HEK293 (cell line): ENCODE measurements around the gene HTR1B.

Experiments
- CTCF ChIA-PET: fragments of 350-600 bp; formaldehyde crosslinking; extraction: SDS; loops from one replicate; lab custom pipeline; 2021; ENCODE audit warnings: antibody characterized with exemption; lab: Yijun Ruan, JAX
- POLR2A ChIA-PET: fragments of 300-600 bp; formaldehyde crosslinking; extraction: SDS; loops from one replicate; lab custom pipeline; 2020; ENCODE audit warnings: antibody characterized with exemption, inconsistent platforms; lab: Yijun Ruan, JAX
- H3K27ac ChIP-seq: fragments of 200-500 bp; sonication (Bioruptor generic); 2 replicates; pipeline ENCODE4 v1.5.1; 2014; ENCODE audit warnings: low read depth, low read length, control low read depth, inconsistent platforms; ENCODE audit errors: extremely low read depth
- H3K36me3 ChIP-seq, 2 experiments: fragments of 200-500 bp in 1 of 2; sonication (Bioruptor generic) in 1 of 2; 1 replicate in 1 of 2; 2 replicates in 1 of 2; pipeline ENCODE4 v1.5.1; 2014 to 2017; ENCODE audit warnings: inconsistent platforms in 2 of 2, low read length in 2 of 2; ENCODE audit not compliant: control insufficient read depth in 2 of 2, insufficient read depth in 1 of 2
- H3K4me1 ChIP-seq: fragments of 200-500 bp; sonication (Bioruptor generic); 2 replicates; pipeline ENCODE4 v1.5.1; 2014; ENCODE audit warnings: mild to moderate bottlenecking, low read length, inconsistent platforms; ENCODE audit not compliant: control insufficient read depth, insufficient read depth
- H3K4me3 ChIP-seq: 2 replicates; pipeline ENCODE4 v1.5.1; 2011; ENCODE audit warnings: low read depth, mild to moderate bottlenecking, control low read depth, low read length, moderate library complexity
- H3K9me3 ChIP-seq: fragments of 200-500 bp; sonication (Bioruptor generic); 2 replicates; pipeline ENCODE4 v1.5.1; 2014; ENCODE audit warnings: low read depth, low read length, inconsistent platforms; ENCODE audit not compliant: control insufficient read depth, insufficient read depth
- KLF16 ChIP-seq: fragments of 450-650 bp; formaldehyde crosslinking; IDR thresholded peaks from 2 replicates; pipeline ENCODE4 v1.5.1; 2017; ENCODE audit warnings: missing biosample characterization, missing genetic modification characterization
- YY1 ChIP-seq: fragments of 450-650 bp; formaldehyde crosslinking; IDR thresholded peaks from 2 replicates; pipeline ENCODE4 v1.5.1; 2018; ENCODE audit warnings: missing biosample characterization, missing genetic modification characterization
- ZBTB1 ChIP-seq: fragments of 450-650 bp; formaldehyde crosslinking; IDR thresholded peaks from 2 replicates; pipeline ENCODE4 v1.5.1; 2016; ENCODE audit warnings: missing biosample characterization, missing genetic modification characterization
- ZBTB20 ChIP-seq: fragments of 450-650 bp; formaldehyde crosslinking; IDR thresholded peaks from 2 replicates; pipeline ENCODE4 v1.5.1; 2016; ENCODE audit warnings: missing biosample characterization, missing genetic modification characterization
- ZNF184 ChIP-seq: fragments of 450-650 bp; IDR thresholded peaks from 2 replicates; pipeline ENCODE4 v1.5.1; 2018; ENCODE audit warnings: missing biosample characterization, mild to moderate bottlenecking, missing genetic modification characterization
- ZNF202 ChIP-seq: fragments of 450-650 bp; formaldehyde crosslinking; IDR thresholded peaks from 2 replicates; pipeline ENCODE4 v1.5.1; 2016; ENCODE audit warnings: missing biosample characterization, missing genetic modification characterization, borderline replicate concordance
- ZNF223 ChIP-seq: fragments of 450-650 bp; formaldehyde crosslinking; IDR thresholded peaks from 2 replicates; pipeline ENCODE4 v1.5.1; 2016; ENCODE audit warnings: missing biosample characterization, missing genetic modification characterization
- ZNF37A ChIP-seq: fragments of 450-650 bp; IDR thresholded peaks from 2 replicates; pipeline ENCODE4 v1.5.1; 2018; ENCODE audit warnings: missing biosample characterization, missing genetic modification characterization
- ZNF394 ChIP-seq: fragments of 450-650 bp; formaldehyde crosslinking; IDR thresholded peaks from 2 replicates; pipeline ENCODE4 v1.5.1; 2016; ENCODE audit warnings: missing biosample characterization, missing genetic modification characterization, mild to moderate bottlenecking, moderate library complexity, borderline replicate concordance
- ZNF416 ChIP-seq: fragments of 450-650 bp; formaldehyde crosslinking; IDR thresholded peaks from 2 replicates; pipeline ENCODE4 v1.5.1; 2016; ENCODE audit warnings: missing biosample characterization, missing genetic modification characterization
- ZNF623 ChIP-seq: fragments of 450-650 bp; formaldehyde crosslinking; IDR thresholded peaks from 2 replicates; pipeline ENCODE4 v1.5.1; 2016; ENCODE audit warnings: missing biosample characterization, missing genetic modification characterization
- ZNF660 ChIP-seq: fragments of 450-650 bp; IDR thresholded peaks from 2 replicates; pipeline ENCODE4 v1.5.1; 2018; ENCODE audit warnings: missing biosample characterization, mild to moderate bottlenecking, missing genetic modification characterization
- TF ChIP-seq, protein P1 (sequence below): IDR thresholded peaks from 2 replicates; pipeline ENCODE4 v1.6.1; 2011; ENCODE audit warnings: mild to moderate bottlenecking, low read depth, low read length, borderline replicate concordance
- TF ChIP-seq, protein P2 (sequence below): fragments of 450-650 bp; formaldehyde crosslinking; IDR thresholded peaks from 2 replicates; pipeline ENCODE4 v1.5.1; 2016; ENCODE audit warnings: missing biosample characterization, missing genetic modification characterization
- TF ChIP-seq, protein P3 (sequence below): fragments of 450-650 bp; formaldehyde crosslinking; IDR thresholded peaks from 2 replicates; pipeline ENCODE4 v1.5.1; 2017; ENCODE audit warnings: missing biosample characterization, missing genetic modification characterization
- TF ChIP-seq, protein P4 (sequence below): sonication (generic); formaldehyde crosslinking; IDR thresholded peaks from 2 replicates; pipeline ENCODE4 v1.8.1; 2022; ENCODE audit warnings: mild to moderate bottlenecking, moderate library complexity, missing genetic modification reagents
- TF ChIP-seq, protein P5 (sequence below): fragments of 450-650 bp; formaldehyde crosslinking; IDR thresholded peaks from 2 replicates; pipeline ENCODE4 v1.5.1; 2016; ENCODE audit warnings: missing biosample characterization, missing genetic modification characterization, low read depth
- TF ChIP-seq, protein P6 (sequence below): fragments of 450-650 bp; formaldehyde crosslinking; IDR thresholded peaks from 2 replicates; pipeline ENCODE4 v1.5.1; 2016; ENCODE audit warnings: missing biosample characterization, missing genetic modification characterization
- TF ChIP-seq, protein P7 (sequence below): fragments of 450-650 bp; formaldehyde crosslinking; IDR thresholded peaks from 2 replicates; pipeline ENCODE4 v1.5.1; 2016; ENCODE audit warnings: missing biosample characterization, missing genetic modification characterization, low read depth

Gene HTR1B

DNA sequence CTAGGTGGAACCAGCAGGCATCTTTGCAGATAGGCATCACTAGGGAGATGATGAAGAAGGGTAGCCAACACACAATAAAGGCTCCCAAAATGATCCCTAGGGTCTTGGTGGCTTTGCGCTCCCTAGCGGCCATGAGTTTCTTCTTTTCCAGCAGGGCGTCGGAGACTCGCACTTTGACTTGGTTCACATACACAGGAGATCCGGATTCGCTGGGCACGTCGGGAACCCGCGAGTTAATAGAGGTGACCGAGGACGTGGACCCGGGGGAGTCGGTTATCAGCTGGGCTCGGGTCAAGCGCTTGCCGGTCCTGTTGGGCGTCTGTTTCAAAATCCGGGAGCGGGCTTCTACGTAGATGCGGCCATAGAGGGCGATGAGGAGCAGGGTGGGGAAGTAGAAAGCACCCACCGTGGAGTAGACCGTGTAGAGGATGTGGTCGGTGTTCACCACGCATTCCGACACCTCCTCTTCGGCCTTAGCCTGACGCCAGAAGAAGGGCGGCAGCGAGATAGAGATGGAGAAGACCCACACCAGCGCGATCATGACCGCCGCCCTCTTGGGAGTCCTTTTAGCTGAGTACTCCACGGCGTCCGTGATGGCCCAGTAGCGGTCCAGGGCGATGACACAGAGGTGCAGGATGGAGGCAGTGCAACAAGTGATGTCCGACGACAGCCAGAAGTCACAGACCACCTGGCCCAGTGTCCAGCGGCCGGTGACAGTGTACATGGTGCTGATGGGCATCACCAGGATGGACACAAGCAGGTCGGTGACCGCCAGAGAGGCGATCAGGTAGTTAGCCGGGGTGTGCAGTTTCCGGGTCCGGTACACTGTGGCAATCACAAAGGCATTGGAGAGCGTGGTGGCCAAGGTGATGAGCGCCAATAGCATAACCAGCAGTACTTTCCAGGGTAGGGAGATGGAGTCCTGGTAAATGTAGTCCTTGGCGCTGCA lies 658 bp downstream of the HTR1B start (continued):
- TF ChIP-seq, protein P1, sequence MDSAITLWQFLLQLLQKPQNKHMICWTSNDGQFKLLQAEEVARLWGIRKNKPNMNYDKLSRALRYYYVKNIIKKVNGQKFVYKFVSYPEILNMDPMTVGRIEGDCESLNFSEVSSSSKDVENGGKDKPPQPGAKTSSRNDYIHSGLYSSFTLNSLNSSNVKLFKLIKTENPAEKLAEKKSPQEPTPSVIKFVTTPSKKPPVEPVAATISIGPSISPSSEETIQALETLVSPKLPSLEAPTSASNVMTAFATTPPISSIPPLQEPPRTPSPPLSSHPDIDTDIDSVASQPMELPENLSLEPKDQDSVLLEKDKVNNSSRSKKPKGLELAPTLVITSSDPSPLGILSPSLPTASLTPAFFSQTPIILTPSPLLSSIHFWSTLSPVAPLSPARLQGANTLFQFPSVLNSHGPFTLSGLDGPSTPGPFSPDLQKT: no peak
- TF ChIP-seq, protein P2, sequence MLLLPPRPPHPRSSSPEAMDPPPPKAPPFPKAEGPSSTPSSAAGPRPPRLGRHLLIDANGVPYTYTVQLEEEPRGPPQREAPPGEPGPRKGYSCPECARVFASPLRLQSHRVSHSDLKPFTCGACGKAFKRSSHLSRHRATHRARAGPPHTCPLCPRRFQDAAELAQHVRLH (tag by site-specific recombination): peak; percentile 51; the same call in 1 of the 2 replicates
- TF ChIP-seq KLF16 (tag by site-specific recombination): no peak
- TF ChIP-seq, protein P3, sequence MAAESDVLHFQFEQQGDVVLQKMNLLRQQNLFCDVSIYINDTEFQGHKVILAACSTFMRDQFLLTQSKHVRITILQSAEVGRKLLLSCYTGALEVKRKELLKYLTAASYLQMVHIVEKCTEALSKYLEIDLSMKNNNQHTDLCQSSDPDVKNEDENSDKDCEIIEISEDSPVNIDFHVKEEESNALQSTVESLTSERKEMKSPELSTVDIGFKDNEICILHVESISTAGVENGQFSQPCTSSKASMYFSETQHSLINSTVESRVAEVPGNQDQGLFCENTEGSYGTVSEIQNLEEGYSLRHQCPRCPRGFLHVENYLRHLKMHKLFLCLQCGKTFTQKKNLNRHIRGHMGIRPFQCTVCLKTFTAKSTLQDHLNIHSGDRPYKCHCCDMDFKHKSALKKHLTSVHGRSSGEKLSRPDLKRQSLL (tag by site-specific recombination): no peak
- TF ChIP-seq ZNF416 (tag by site-specific recombination): no peak

DNA sequence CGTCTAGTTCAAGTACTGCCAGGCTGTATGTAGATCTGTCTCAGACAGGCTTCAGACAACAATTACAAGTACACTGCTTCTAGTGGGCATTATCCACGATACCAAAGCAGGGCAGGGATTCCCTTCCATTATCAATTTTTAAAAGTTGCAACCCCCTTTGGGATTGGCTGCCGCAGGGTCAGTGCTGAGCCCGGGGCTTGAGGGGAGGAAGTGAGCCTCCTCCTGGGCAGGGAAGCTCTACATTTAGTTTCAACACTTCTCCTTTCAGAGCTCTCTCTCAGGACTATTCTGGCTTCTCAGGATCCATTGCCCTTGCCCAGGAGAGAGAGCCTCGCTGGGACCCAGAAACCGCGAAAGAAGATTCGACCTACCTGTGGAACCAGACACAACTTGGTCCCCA lies 1.5 kb downstream of the HTR1B start:
- H3K4me3 ChIP-seq: no peak overlapping the region
- TF ChIP-seq, protein P3 (tag by site-specific recombination): no peak
- TF ChIP-seq ZBTB20 (tag by site-specific recombination) (peak; percentile 53), ZNF394 (tag by site-specific recombination) (no peak)
- CTCF ChIA-PET: interaction anchor here (0.6 to 1.5 kb wide), 4 partner anchors 19 to 1529 kb away, joined by 3 to 6 read pairs (median 4); no protein-coding TSS in a partner anchor

DNA sequence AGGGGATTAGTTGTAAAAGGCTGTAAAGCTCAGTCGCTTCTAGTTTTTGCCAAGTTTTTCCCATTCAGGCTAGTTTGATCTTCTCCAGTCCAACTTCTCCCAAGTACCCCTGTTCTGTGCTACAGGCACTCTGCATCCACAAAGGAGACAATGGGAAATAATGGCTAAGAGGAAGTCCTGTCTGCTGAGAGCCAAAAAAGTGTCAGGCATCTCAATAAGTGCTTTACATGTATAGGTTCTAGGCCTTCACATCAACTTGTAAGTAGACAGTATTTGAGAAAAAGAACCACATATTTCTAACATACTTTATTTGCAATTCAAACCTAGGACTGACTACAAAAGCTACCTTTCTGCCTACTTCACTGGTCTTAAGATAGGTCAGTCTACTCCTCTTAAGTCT lies 4.9 kb downstream of the HTR1B start:
- no peak overlapping the region for H3K27ac ChIP-seq
- no peaks in the 10 kb centered on the region for H3K36me3 ChIP-seq
- H3K4me3 ChIP-seq: no peak overlapping the region
- POLR2A ChIA-PET: no interaction called here
- no peaks in the 10 kb centered on the region for H3K4me1 ChIP-seq
- no peaks in the 10 kb centered on the region for H3K9me3 ChIP-seq
- CTCF ChIA-PET: interaction anchor here (0.6 to 1.7 kb wide), 5 partner anchors 8 to 1565 kb away, joined by 3 to 6 read pairs (median 5); no protein-coding TSS in a partner anchor
- no peak for TF ChIP-seq YY1 (tag by site-specific recombination)
- TF ChIP-seq ZNF623 (tag by site-specific recombination): no peak
- TF ChIP-seq, protein P4, sequence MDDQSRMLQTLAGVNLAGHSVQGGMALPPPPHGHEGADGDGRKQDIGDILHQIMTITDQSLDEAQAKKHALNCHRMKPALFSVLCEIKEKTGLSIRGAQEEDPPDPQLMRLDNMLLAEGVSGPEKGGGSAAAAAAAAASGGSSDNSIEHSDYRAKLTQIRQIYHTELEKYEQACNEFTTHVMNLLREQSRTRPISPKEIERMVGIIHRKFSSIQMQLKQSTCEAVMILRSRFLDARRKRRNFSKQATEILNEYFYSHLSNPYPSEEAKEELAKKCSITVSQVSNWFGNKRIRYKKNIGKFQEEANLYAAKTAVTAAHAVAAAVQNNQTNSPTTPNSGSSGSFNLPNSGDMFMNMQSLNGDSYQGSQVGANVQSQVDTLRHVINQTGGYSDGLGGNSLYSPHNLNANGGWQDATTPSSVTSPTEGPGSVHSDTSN: no peak
- TF ChIP-seq, protein P5, sequence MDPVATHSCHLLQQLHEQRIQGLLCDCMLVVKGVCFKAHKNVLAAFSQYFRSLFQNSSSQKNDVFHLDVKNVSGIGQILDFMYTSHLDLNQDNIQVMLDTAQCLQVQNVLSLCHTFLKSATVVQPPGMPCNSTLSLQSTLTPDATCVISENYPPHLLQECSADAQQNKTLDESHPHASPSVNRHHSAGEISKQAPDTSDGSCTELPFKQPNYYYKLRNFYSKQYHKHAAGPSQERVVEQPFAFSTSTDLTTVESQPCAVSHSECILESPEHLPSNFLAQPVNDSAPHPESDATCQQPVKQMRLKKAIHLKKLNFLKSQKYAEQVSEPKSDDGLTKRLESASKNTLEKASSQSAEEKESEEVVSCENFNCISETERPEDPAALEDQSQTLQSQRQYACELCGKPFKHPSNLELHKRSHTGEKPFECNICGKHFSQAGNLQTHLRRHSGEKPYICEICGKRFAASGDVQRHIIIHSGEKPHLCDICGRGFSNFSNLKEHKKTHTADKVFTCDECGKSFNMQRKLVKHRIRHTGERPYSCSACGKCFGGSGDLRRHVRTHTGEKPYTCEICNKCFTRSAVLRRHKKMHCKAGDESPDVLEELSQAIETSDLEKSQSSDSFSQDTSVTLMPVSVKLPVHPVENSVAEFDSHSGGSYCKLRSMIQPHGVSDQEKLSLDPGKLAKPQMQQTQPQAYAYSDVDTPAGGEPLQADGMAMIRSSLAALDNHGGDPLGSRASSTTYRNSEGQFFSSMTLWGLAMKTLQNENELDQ (tag by site-specific recombination): no peak
- TF ChIP-seq ZNF37A (tag by site-specific recombination): no peak
- no peak for TF ChIP-seq KLF16 (tag by site-specific recombination)
- TF ChIP-seq, protein P6, sequence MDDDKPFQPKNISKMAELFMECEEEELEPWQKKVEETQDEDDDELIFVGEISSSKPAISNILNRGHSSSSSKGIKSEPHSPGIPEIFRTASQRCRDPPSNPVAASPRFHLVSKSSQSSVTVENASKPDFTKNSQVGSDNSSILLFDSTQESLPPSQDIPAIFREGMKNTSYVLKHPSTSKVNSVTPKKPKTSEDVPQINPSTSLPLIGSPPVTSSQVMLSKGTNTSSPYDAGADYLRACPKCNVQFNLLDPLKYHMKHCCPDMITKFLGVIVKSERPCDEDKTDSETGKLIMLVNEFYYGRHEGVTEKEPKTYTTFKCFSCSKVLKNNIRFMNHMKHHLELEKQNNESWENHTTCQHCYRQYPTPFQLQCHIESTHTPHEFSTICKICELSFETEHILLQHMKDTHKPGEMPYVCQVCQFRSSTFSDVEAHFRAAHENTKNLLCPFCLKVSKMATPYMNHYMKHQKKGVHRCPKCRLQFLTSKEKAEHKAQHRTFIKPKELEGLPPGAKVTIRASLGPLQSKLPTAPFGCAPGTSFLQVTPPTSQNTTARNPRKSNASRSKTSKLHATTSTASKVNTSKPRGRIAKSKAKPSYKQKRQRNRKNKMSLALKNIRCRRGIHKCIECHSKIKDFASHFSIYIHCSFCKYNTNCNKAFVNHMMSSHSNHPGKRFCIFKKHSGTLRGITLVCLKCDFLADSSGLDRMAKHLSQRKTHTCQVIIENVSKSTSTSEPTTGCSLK (tag by site-specific recombination): no peak
- TF ChIP-seq ZBTB20 (tag by site-specific recombination): no peak
- no peak for TF ChIP-seq ZNF184
- no peak for TF ChIP-seq ZNF202
- TF ChIP-seq ZNF223: no peak
- no peak for TF ChIP-seq ZBTB1 (tag by site-specific recombination)
- no peak for TF ChIP-seq ZNF660 (tag by site-specific recombination)
- TF ChIP-seq, protein P7, sequence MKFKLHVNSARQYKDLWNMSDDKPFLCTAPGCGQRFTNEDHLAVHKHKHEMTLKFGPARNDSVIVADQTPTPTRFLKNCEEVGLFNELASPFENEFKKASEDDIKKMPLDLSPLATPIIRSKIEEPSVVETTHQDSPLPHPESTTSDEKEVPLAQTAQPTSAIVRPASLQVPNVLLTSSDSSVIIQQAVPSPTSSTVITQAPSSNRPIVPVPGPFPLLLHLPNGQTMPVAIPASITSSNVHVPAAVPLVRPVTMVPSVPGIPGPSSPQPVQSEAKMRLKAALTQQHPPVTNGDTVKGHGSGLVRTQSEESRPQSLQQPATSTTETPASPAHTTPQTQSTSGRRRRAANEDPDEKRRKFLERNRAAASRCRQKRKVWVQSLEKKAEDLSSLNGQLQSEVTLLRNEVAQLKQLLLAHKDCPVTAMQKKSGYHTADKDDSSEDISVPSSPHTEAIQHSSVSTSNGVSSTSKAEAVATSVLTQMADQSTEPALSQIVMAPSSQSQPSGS (tag by site-specific recombination): no peak

More for the DNA sequence above, 1.5 kb downstream of the HTR1B start:
- Histone ChIP-seq H3K36me3 (no peaks in the 10 kb centered on the region), H3K4me1 (no peaks in the 10 kb centered on the region), H3K27ac (no peak overlapping the region), H3K9me3 (no peaks in the 10 kb centered on the region)
- POLR2A ChIA-PET: no interaction called here
